Keratinocyte (primary cell): ENCODE measurements around the gene TEP1.

Experiments used
- CTCF ChIP-seq, 3 experiments: IDR thresholded peaks in 1 of 3; conservative IDR thresholded peaks in 1 of 3; optimal IDR thresholded peaks in 1 of 3; 2 replicates in 2 of 3; 3 replicates in 1 of 3; pipeline versions ENCODE3 to v1.5.1; 2011; ENCODE audit warnings: low read length in 3 of 3, mild to moderate bottlenecking in 3 of 3, moderate library complexity in 2 of 3, control low read depth in 1 of 3, inconsistent platforms in 1 of 3; ENCODE audit not compliant: insufficient read depth in 2 of 3; ENCODE audit errors: extremely low read depth in 1 of 3
- EZH2 ChIP-seq: IDR thresholded peaks from one replicate; pipeline ENCODE4 v1.6.1; 2012; ENCODE audit warnings: inconsistent platforms, mild to moderate bottlenecking, low read length, moderate library complexity

GRCh38 chr14:20455355-20456300, 42.3 kb upstream of the TEP1 start:
- no peak for TF ChIP-seq CTCF (optimal IDR thresholded peaks at IDR 0.05 in 1 of 3, IDR thresholded peaks at IDR 0.05 in 1 of 3, conservative IDR thresholded peaks at IDR 0.05 in 1 of 3; ENCODE audit: extremely low read depth in 1 of 3, insufficient read depth in 2 of 3, low read length in 3 of 3)
- no peak for TF ChIP-seq EZH2
